ENCODE measurements around the gene BHLHA15. TPM values are rescaled to one million over a fixed set of nuclear protein-coding genes. Genes with fewer than 3 reads are reported as not detected.

Gene BHLHA15
- total and polyA plus RNA-seq, 2 of the 13 experiments (the other 11 are each of a cell fraction or from before 2014, with no cell fraction given) = 1.9 to 6.1 TPM

DNA sequence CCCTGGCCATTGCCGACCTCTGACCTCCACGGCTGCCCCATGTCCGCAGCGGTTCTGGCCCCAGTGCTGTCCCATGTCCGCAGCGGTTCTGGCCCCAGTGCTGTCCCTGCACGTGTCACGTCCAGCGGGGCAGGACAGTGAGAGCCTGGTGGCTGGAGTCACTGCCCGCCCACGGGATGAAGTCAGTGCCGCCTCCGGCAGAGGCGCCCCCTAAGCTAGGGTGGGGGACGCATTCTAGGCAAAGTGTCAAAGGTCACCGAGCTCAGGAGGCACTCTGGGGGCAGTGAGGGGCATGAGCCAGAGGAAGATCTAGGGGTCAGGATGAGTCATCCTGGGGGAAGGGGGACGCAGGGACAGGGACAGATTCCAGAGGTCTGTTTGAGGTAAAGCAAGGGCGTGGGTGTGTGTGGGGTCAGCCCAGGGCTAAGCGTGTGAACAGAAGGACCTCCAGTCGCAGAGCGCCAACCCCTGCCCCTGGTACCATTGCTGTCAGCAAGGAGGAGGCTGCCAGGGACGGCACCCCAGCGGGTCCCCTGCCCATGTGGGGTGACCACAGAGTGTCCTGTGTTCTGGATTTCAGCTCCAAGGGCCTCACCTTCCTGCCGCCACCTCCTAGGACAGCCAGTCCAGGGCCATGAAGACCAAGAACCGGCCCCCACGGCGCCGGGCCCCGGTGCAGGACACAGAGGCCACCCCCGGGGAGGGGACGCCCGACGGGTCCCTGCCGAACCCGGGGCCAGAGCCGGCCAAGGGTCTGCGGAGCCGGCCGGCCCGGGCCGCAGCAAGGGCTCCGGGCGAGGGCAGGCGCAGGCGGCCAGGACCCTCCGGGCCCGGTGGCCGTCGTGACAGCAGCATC, 665 bp downstream of the BHLHA15 start (continued):
- TF ChIP-seq, protein P1, sequence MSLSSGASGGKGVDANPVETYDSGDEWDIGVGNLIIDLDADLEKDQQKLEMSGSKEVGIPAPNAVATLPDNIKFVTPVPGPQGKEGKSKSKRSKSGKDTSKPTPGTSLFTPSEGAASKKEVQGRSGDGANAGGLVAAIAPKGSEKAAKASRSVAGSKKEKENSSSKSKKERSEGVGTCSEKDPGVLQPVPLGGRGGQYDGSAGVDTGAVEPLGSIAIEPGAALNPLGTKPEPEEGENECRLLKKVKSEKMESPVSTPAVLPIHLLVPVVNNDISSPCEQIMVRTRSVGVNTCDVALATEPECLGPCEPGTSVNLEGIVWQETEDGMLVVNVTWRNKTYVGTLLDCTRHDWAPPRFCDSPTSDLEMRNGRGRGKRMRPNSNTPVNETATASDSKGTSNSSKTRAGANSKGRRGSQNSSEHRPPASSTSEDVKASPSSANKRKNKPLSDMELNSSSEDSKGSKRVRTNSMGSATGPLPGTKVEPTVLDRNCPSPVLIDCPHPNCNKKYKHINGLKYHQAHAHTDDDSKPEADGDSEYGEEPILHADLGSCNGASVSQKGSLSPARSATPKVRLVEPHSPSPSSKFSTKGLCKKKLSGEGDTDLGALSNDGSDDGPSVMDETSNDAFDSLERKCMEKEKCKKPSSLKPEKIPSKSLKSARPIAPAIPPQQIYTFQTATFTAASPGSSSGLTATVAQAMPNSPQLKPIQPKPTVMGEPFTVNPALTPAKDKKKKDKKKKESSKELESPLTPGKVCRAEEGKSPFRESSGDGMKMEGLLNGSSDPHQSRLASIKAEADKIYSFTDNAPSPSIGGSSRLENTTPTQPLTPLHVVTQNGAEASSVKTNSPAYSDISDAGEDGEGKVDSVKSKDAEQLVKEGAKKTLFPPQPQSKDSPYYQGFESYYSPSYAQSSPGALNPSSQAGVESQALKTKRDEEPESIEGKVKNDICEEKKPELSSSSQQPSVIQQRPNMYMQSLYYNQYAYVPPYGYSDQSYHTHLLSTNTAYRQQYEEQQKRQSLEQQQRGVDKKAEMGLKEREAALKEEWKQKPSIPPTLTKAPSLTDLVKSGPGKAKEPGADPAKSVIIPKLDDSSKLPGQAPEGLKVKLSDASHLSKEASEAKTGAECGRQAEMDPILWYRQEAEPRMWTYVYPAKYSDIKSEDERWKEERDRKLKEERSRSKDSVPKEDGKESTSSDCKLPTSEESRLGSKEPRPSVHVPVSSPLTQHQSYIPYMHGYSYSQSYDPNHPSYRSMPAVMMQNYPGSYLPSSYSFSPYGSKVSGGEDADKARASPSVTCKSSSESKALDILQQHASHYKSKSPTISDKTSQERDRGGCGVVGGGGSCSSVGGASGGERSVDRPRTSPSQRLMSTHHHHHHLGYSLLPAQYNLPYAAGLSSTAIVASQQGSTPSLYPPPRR (CRISPR knock-in tag; IDR thresholded peaks at IDR 0.05; ENCODE audit: borderline replicate concordance) = peak; percentile 89
- TF ChIP-seq GTF3A (CRISPR knock-in tag; conservative IDR thresholded peaks at IDR 0.05) = no peak
- TF ChIP-seq ZNF678 (CRISPR knock-in tag; IDR thresholded peaks at IDR 0.05) = no peak
- no peak for TF ChIP-seq TEAD2 (CRISPR knock-in tag; IDR thresholded peaks at IDR 0.05)
- TF ChIP-seq SOX13 (IDR thresholded peaks at IDR 0.05) = no peak
- no peak for TF ChIP-seq SOX13 (CRISPR knock-in tag; conservative IDR thresholded peaks at IDR 0.05 in 1 of 2, IDR thresholded peaks at IDR 0.05 in 1 of 2)
- TF ChIP-seq, protein P2, sequence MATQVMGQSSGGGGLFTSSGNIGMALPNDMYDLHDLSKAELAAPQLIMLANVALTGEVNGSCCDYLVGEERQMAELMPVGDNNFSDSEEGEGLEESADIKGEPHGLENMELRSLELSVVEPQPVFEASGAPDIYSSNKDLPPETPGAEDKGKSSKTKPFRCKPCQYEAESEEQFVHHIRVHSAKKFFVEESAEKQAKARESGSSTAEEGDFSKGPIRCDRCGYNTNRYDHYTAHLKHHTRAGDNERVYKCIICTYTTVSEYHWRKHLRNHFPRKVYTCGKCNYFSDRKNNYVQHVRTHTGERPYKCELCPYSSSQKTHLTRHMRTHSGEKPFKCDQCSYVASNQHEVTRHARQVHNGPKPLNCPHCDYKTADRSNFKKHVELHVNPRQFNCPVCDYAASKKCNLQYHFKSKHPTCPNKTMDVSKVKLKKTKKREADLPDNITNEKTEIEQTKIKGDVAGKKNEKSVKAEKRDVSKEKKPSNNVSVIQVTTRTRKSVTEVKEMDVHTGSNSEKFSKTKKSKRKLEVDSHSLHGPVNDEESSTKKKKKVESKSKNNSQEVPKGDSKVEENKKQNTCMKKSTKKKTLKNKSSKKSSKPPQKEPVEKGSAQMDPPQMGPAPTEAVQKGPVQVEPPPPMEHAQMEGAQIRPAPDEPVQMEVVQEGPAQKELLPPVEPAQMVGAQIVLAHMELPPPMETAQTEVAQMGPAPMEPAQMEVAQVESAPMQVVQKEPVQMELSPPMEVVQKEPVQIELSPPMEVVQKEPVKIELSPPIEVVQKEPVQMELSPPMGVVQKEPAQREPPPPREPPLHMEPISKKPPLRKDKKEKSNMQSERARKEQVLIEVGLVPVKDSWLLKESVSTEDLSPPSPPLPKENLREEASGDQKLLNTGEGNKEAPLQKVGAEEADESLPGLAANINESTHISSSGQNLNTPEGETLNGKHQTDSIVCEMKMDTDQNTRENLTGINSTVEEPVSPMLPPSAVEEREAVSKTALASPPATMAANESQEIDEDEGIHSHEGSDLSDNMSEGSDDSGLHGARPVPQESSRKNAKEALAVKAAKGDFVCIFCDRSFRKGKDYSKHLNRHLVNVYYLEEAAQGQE (IDR thresholded peaks at IDR 0.05; ENCODE audit: borderline replicate concordance in 1 of 2, low read depth in 1 of 2, low read length in 2 of 2) = no peak; a peak in 1 of 4 replicates
- 0 out of 2 replicates have a peak, but pooled peaks have one; percentile 56 for TF ChIP-seq ZNF563 (CRISPR knock-in tag; IDR thresholded peaks at IDR 0.05)
- no peak for TF ChIP-seq PAF1 (CRISPR knock-in tag; IDR thresholded peaks at IDR 0.05)
- TF ChIP-seq, protein P3, sequence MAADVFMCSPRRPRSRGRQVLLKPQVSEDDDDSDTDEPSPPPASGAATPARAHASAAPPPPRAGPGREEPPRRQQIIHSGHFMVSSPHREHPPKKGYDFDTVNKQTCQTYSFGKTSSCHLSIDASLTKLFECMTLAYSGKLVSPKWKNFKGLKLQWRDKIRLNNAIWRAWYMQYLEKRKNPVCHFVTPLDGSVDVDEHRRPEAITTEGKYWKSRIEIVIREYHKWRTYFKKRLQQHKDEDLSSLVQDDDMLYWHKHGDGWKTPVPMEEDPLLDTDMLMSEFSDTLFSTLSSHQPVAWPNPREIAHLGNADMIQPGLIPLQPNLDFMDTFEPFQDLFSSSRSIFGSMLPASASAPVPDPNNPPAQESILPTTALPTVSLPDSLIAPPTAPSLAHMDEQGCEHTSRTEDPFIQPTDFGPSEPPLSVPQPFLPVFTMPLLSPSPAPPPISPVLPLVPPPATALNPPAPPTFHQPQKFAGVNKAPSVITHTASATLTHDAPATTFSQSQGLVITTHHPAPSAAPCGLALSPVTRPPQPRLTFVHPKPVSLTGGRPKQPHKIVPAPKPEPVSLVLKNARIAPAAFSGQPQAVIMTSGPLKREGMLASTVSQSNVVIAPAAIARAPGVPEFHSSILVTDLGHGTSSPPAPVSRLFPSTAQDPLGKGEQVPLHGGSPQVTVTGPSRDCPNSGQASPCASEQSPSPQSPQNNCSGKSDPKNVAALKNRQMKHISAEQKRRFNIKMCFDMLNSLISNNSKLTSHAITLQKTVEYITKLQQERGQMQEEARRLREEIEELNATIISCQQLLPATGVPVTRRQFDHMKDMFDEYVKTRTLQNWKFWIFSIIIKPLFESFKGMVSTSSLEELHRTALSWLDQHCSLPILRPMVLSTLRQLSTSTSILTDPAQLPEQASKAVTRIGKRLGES (CRISPR knock-in tag; IDR thresholded peaks at IDR 0.05; ENCODE audit: borderline replicate concordance) = no peak
- TF ChIP-seq KDM3A (CRISPR knock-in tag; IDR thresholded peaks at IDR 0.05; ENCODE audit: low read depth) = 0 out of 2 replicates have a peak, but pooled peaks have one; percentile 34
- peak; percentile 79 for TF ChIP-seq HNF4A (CRISPR knock-in tag; IDR thresholded peaks at IDR 0.05)
- TF ChIP-seq SKI (IDR thresholded peaks at IDR 0.05; ENCODE audit: partially characterized antibody) = peak; percentile 88
- TF ChIP-seq, protein P4, sequence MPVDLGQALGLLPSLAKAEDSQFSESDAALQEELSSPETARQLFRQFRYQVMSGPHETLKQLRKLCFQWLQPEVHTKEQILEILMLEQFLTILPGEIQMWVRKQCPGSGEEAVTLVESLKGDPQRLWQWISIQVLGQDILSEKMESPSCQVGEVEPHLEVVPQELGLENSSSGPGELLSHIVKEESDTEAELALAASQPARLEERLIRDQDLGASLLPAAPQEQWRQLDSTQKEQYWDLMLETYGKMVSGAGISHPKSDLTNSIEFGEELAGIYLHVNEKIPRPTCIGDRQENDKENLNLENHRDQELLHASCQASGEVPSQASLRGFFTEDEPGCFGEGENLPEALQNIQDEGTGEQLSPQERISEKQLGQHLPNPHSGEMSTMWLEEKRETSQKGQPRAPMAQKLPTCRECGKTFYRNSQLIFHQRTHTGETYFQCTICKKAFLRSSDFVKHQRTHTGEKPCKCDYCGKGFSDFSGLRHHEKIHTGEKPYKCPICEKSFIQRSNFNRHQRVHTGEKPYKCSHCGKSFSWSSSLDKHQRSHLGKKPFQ (CRISPR knock-in tag; IDR thresholded peaks at IDR 0.05; ENCODE audit: insufficient replicate concordance) = peak; percentile 66

Measured in HepG2 (cell line).